Dermis microvascular lymphatic vessel endothelial cell (primary cell): ENCODE measurements around the gene MYH11. TPM values are rescaled to one million over a fixed set of nuclear protein-coding genes. Genes with fewer than 3 reads are reported as not detected.
"Not testable (repeated sequence)": the region's sequence is repeated elsewhere in the genome, so short reads cannot be mapped to it uniquely, and the experiment has no call there.

Source experiments
- DNase-seq, 2 donors: peaks; one replicate each; pipeline versions ENCODE4 v3.0.0 to v3.0.0-alpha.2; 2010; ENCODE audit warnings: low read depth in 2 of 2
- total RNA-seq: library from RNA; depleted of rRNA; stranded (reverse); fragments of >200 nt; gene quantifications from 2 replicates; pipeline ENCODE4 v1.2.1, GENCODE V29; 2014

Gene MYH11
- total RNA-seq, 1 donor from 2014 or later: not detected

DNA sequence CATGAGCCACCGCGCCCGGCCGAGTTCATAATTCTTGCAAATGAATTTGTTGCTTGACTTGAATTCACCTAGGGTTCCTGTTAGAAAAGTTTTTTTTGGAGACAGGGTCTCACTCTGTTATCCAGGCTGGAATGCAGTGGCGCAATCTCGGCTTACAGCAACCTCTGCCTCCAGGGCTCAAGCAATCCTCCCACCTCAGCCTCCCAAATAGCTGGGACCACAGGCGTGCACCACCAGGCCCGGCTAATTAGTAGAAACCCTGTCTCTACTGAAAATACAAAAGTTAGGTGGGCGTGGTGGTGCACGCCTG, 99.8 kb downstream of the MYH11 start:
- no peak for DNase-seq

DNA sequence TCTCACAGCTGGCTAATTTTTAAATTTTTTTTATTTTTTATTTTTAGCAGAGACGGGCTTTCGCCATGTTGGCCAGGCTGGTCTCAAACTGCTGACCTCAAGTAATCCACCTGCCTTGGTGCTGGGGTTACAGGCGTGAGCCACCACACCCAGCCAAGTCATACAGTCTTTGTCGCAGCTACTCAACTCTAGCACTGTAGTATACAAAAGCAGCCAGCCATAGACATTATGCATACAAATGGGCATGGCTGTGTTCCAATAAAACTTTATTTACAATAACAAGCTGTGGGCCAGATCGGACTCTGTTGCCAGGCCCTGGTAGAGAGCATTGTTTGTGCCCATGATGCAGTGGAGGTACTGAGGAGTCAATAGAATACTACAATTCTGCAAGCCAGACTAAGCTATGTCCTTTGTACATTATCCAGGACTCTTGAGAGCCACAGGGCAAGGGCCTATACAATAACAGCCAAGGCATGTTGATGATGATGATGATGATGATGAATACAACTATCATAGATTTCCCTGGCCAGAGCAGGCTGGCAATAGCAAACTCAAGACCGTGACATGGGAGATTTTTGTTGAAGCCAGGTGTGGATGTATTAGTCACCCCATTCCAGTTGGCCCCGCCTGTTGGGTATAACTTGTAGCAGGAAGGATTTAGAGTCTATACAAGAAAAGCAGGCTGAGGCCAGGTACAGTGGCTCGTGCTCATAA, 101.8 kb downstream of the MYH11 start:
- no peak for DNase-seq

DNA sequence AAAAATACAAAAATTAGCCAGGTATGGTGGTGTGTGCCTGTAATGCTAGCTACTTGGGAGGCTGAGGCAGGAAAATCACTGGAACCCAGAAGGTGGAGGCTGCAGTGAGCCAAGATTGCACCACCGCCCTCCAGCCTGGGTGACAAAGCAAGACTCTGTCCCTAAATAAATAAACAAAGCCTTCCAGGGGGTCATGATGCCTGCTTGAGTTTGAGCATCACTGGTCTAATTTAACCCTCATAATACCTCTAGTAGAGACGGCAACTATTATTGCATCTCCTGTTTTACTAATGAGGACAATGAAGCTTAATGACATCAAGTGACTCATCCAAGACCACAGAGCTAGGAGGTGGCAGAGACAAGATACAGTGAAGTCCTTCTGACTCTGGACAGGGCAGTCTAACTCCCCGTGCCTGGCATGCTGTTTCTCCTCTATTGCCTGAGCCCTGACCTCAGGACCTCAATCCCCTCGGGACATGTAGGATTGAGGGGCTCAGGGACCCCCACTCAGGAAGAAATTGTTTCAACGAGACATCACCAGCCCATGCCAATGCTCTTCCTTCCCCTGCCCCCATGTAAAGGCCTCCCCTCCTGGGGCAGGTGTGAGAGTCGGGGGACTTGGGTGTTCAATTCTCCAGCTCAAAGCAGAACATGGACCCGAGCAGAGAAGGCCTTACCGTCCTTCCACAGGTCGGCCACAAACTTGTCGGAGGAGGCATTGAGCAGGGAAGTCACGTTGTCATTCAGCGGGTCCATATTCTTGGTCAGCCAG, 103.9 kb downstream of the MYH11 start:
- no peak for DNase-seq

DNA sequence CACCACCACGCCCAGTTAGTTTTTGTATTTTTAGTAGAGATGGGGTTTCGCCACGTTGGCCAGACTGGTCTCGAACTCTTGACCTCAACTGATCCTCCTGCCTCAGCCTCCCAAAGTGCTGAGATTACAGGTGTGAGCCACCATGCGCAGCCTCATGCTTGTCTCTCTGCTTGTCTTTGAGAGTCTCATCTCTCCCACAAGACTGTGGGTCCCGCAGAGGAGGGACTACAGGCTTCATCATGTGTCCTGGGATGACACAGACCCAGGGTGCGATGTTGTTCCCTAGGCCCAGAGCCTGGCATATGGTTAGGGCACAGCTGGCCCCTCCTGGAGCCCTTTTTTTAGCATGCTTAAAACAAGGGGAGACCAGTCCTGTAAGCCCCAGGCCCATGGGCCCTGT, 104.9 kb downstream of the MYH11 start:
- no peak for DNase-seq

DNA sequence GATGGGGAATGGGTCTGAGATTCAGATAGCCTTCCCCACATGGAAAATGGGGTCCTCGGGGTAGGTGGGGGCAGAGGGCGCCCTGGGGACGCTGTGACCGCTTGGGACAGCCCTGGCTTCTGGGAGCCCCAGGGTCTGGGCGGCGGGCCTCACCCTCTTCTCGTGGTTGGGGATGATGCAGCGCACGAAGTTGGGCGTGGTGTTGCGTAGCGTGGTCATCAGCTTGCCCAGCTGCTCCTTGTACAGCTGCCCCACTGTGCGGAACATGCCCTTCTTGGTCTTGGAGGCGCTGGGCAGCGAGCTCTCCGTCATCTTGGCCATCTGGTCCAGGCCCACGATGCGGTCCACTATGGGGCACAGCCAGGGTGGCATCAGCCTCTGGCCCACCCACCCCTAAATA, 106.8 kb downstream of the MYH11 start:
- DNase-seq: no peak

DNA sequence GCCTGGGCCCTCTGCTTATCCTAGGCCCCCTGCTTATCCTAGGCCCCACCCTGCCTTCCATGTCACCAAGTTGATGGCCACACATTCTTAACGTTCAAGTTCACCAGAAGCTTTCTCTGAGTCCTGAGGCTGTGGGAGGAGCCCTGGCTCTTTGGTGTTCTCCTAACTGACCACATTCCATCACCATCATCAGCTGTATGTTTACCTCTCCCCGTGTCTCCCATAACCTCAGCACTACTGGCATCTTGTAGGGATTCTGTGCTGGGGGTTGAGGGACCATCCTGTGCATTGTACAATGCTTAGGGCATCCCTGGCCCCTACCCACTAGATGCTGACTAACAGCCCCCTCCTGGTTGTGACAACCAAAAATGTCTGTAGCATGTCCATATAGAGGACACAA, 107.5 kb downstream of the MYH11 start:
- no peak for DNase-seq

- DNase-seq: no peak
Measured at GRCh38 chr16:15748654-15749053, 108.2 kb downstream of the MYH11 start.

DNA sequence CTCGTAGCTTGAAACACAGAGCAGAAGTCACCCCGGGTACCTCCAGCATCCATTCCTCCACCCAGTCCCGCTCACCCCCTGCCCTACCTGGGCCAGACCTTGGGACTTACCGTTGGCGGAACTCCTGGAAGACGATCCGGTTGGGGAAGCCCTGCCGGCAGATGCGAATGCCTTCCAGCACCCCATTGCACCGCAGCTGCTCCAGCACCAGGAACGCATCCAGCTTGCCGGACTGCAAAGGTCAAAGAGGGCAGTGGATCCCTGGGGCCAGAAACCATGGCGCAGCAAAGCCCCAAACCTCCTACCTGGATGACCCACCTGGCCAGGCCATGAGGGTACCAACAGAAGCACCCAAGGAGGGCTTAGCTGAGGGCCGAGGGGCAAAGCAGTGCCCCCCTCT, 108.9 kb downstream of the MYH11 start:
- DNase-seq: no peak

- DNase-seq: no peak
Measured at GRCh38 chr16:15746332-15746731, 110.5 kb downstream of the MYH11 start.

DNA sequence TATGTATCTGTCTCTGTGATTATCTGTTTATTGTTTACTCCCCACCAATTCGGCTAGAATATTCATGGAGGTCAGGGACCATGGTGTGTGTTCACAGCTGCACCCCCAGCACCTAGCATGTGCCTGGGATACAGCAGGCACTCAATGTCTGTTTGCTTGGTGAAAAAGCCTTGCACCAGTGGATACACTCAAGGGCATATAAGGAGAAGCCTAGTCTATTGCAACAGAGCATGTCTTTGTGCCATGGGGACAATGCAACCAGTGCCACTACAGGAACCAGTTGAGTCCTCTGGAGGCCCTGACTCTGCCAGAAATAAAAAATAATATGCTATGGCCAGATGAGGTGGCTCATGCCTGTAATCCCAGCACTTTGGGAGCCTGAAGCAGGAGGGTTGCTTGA, 113.2 kb downstream of the MYH11 start:
- no peak for DNase-seq

GRCh38 chr16:15742716-15743115, 114.1 kb downstream of the MYH11 start:
- DNase-seq: no peak

DNA sequence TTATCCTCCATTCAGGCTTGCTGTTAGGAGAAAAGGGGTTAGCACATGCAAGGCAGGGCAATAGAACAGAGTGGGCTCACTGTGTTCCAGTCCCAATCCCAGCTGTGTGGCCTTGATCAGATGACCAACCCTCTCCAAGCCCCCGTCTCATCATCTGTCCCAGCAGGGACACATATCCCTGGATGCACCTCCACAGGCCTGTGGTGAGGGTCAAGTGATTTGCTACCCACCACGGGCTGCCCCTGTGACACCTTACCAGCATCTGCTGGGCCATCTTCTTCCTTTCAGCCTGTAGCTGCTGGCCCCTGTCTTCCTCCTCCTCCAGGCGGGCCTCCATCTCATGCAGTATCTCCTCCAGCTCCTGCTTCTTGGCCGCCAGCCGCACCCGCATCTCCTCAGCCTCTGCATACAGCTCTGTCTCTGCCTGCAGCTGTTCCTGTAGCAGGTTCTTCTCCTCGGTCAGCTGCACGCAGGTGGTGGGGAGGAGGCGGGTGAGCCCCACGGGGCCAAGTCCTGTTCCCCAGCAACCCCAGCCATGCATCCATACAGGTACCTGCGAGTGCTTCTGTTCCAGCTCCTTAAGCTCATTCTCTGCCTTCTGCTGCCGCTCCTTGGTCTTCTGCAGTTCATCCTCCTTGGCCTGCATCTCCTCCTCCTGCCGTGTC, 115.5 kb downstream of the MYH11 start:
- no peak for DNase-seq

GRCh38 chr16:15739950-15740349, 116.9 kb downstream of the MYH11 start:
- DNase-seq: no peak

GRCh38 chr16:15739464-15739863, 117.4 kb downstream of the MYH11 start:
- DNase-seq: no peak

GRCh38 chr16:15737140-15737644, 119.6 kb downstream of the MYH11 start:
- no peak for DNase-seq

GRCh38 chr16:15736529-15736928, 120.3 kb downstream of the MYH11 start:
- DNase-seq: no peak

- no peak for DNase-seq
Measured at GRCh38 chr16:15735610-15736009, 121.2 kb downstream of the MYH11 start.

DNA sequence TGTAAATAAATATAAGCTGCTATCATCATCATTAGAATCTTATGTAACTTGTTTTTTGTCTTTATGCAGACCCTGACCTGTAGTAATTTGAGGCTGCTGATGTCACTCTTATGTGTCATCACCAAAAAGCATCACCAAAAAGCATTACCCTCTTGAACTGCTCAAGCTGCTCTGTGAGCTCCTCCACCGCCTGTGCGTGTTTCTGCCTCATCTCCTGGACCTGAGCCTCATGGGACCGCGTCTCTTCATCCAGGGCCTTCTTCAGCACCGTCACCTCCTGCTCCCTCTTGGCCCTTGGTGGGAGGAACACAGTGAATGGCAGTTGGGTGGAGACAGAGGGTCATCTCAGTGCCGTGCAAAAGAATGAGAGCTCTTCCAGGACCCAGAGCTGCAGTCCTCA, 124.4 kb downstream of the MYH11 start:
- DNase-seq: no peak

GRCh38 chr16:15729152-15729551, 127.7 kb downstream of the MYH11 start:
- DNase-seq: no peak

- DNase-seq: not testable (repeated sequence)
Measured at GRCh38 chr16:15727697-15728096, 129.1 kb downstream of the MYH11 start.

GRCh38 chr16:15726715-15727114, 130.1 kb downstream of the MYH11 start:
- DNase-seq: no peak

- no peak for DNase-seq
Measured at GRCh38 chr16:15725641-15726240, 131.1 kb downstream of the MYH11 start.
